Hepatocyte (in vitro differentiated cells): ENCODE measurements around the gene PHEX. TPM values are rescaled to one million over a fixed set of nuclear protein-coding genes. Genes with fewer than 3 reads are reported as not detected.

Source experiments
- DNase-seq: peaks from one replicate; pipeline ENCODE4 v3.0.0-alpha.2; 2016; ENCODE audit warnings: low spot score
- H2AFZ ChIP-seq: fragments of 200-600 bp; sonication (generic); 2 replicates; pipeline ENCODE4 v1.6.0; 2016; ENCODE audit warnings: antibody characterized with exemption, mild to moderate bottlenecking
- H3K27ac ChIP-seq: fragments of 200-600 bp; sonication (generic); 2 replicates; pipeline ENCODE4 v1.5.1; 2016; ENCODE audit warnings: mild to moderate bottlenecking
- H3K27me3 ChIP-seq: fragments of 200-600 bp; sonication (generic); 2 replicates; pipeline ENCODE4 v1.6.1; 2016
- H3K36me3 ChIP-seq: fragments of 200-600 bp; sonication (generic); replicated peaks from 2 replicates; pipeline ENCODE4 v1.5.1; 2016; ENCODE audit warnings: low read depth; ENCODE audit not compliant: insufficient read depth
- H3K4me1 ChIP-seq: fragments of 200-600 bp; sonication (generic); 2 replicates; pipeline ENCODE4 v1.5.1; 2016; ENCODE audit warnings: mild to moderate bottlenecking, moderate library complexity; ENCODE audit not compliant: insufficient read depth
- H3K4me2 ChIP-seq: fragments of 200-600 bp; sonication (generic); 2 replicates; pipeline ENCODE4 v1.6.0; 2016
- H3K4me3 ChIP-seq: fragments of 200-600 bp; sonication (generic); 2 replicates; pipeline ENCODE4 v1.5.1; 2016; ENCODE audit warnings: mild to moderate bottlenecking
- H3K79me2 ChIP-seq: fragments of 200-600 bp; sonication (generic); 2 replicates; pipeline ENCODE4 v1.6.0; 2017; ENCODE audit warnings: mild to moderate bottlenecking
- H3K9me2 ChIP-seq: fragments of 200-600 bp; sonication (generic); replicated peaks from 2 replicates; pipeline ENCODE4 v1.6.0; 2017; ENCODE audit warnings: mild to moderate bottlenecking; ENCODE audit not compliant: insufficient read depth
- H3K9me3 ChIP-seq: fragments of 200-600 bp; sonication (generic); 2 replicates; pipeline ENCODE4 v1.5.1; 2016; ENCODE audit warnings: low read depth, mild to moderate bottlenecking
- H4K20me1 ChIP-seq: fragments of 200-600 bp; sonication (generic); 2 replicates; pipeline ENCODE4 v1.6.0; 2016; ENCODE audit warnings: mild to moderate bottlenecking; ENCODE audit not compliant: insufficient read depth, poor library complexity, severe bottlenecking
- EZH2 ChIP-seq: fragments of 200-600 bp; sonication (generic); IDR thresholded peaks from 2 replicates; pipeline ENCODE4 v1.6.1; 2016; ENCODE audit warnings: antibody characterized with exemption, mild to moderate bottlenecking, borderline replicate concordance
- EZH2phosphoT487 ChIP-seq: fragments of 200-600 bp; sonication (generic); IDR thresholded peaks from one replicate; pipeline ENCODE4 v1.6.1; 2018; ENCODE audit warnings: antibody characterized with exemption, mild to moderate bottlenecking, low read depth, moderate library complexity; ENCODE audit not compliant: unreplicated experiment, severe bottlenecking
- WGBS: methylation state at CpG from one replicate; pipeline ENCODE4 v1.1.6; 2016; ENCODE audit warnings: low lambda C conversion rate; ENCODE audit errors: missing lambda C conversion rate; 5-methylcytosine and 5-hydroxymethylcytosine counted together
- polyA plus RNA-seq: library from polyadenylated mRNA; unstranded; fragments of >200 nt; fragmentation: Nextera tagmentation; extraction: Ambion mirVana; gene quantifications from 2 replicates; pipeline ENCODE4 v1.2.1, GENCODE V29; 2016
- total RNA-seq: library from RNA; depleted of rRNA; stranded (reverse); fragments of >200 nt; gene quantifications from 2 replicates; pipeline ENCODE4 v1.2.3, GENCODE V29; 2014
- TF ChIP-seq, protein P1 (sequence below): fragments of 200-600 bp; sonication (generic); IDR thresholded peaks from 2 replicates; pipeline ENCODE4 v1.5.1; 2016; ENCODE audit warnings: antibody characterized with exemption, mild to moderate bottlenecking; ENCODE audit not compliant: poor library complexity

Gene PHEX
- total and polyA plus RNA-seq, 2 experiments from 2014 or later, result 0.05 to 0.27 TPM

- Histone ChIP-seq H2AFZ (no peak overlapping the region), H3K4me3 (no peak overlapping the region), H3K4me1 (no peaks in the 10 kb centered on the region), H3K27ac (no peak overlapping the region), H3K4me2 (no peak overlapping the region), H3K9me3 (no peaks in the 10 kb centered on the region), H3K27me3 (no peaks in the 10 kb centered on the region), H3K9me2 (no peaks in the 10 kb centered on the region), H3K36me3 (no peaks in the 10 kb centered on the region), H3K79me2 (no peaks in the 10 kb centered on the region), H4K20me1 (no peaks in the 10 kb centered on the region)
- WGBS, result 85% methylated on average over 8 of the region's 8 CpGs
- no peak for DNase-seq
- TF ChIP-seq EZH2, result no peak
- TF ChIP-seq, protein P1, sequence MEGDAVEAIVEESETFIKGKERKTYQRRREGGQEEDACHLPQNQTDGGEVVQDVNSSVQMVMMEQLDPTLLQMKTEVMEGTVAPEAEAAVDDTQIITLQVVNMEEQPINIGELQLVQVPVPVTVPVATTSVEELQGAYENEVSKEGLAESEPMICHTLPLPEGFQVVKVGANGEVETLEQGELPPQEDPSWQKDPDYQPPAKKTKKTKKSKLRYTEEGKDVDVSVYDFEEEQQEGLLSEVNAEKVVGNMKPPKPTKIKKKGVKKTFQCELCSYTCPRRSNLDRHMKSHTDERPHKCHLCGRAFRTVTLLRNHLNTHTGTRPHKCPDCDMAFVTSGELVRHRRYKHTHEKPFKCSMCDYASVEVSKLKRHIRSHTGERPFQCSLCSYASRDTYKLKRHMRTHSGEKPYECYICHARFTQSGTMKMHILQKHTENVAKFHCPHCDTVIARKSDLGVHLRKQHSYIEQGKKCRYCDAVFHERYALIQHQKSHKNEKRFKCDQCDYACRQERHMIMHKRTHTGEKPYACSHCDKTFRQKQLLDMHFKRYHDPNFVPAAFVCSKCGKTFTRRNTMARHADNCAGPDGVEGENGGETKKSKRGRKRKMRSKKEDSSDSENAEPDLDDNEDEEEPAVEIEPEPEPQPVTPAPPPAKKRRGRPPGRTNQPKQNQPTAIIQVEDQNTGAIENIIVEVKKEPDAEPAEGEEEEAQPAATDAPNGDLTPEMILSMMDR, result no peak
- TF ChIP-seq EZH2phosphoT487, result no peak
These were observed 41.3 kb upstream of the PHEX start for GRCh38 chrX:21990832-21991231.

DNA sequence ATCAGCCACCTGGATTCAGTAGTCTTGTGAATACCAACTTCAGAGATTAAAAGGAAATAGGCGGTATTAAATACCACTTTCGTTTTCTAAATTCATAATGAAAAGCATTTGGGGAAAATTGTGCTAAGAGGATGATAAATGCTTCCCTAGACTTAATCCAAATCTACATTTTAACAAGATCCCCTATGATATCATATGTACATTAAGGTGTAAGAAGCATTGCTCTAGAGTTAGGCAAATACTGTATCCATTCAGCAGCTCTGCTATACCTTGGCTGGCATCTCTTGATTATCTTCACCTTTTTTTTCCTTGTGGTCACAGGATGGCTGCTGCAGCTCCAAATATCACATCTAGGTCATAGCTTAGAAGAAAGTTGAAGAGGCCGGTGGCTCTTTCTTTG, 40.6 kb upstream of the PHEX start:
- H3K27me3 ChIP-seq, result no peaks in the 10 kb centered on the region
- no peak for DNase-seq
- H3K9me3 ChIP-seq, result no peaks in the 10 kb centered on the region
- H3K27ac ChIP-seq, result no peak overlapping the region
- H4K20me1 ChIP-seq, result no peaks in the 10 kb centered on the region
- 76% methylated on average over 3 of the region's 3 CpGs for WGBS
- no peaks in the 10 kb centered on the region for H3K9me2 ChIP-seq
- H3K4me3 ChIP-seq, result no peak overlapping the region
- no peak overlapping the region for H2AFZ ChIP-seq
- H3K79me2 ChIP-seq, result no peaks in the 10 kb centered on the region
- H3K36me3 ChIP-seq, result no peaks in the 10 kb centered on the region
- H3K4me1 ChIP-seq, result no peaks in the 10 kb centered on the region
- H3K4me2 ChIP-seq, result no peak overlapping the region
- TF ChIP-seq, protein P1, result no peak
- TF ChIP-seq EZH2phosphoT487 (no peak), EZH2 (no peak)

DNA sequence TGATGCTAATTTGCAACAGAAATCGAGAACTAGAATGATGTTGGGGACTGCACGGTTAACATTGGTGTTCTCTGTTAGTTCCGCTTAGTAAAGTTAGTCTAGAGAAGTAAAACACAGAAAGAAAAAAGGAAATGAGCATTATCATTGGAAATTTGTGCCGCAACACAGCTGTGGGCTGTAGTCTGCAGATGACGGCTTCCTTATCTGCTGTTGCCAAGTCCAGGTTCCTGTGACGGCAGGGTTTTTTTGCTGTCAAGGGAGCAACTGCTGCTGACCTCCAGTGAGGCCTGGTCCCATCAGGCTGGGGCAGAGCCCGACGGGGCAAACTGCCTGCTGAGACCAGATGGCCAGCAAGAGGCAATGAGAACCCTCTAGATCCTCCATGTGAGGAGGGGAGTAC, 38.9 kb upstream of the PHEX start:
- 87% methylated on average over 8 of the region's 8 CpGs for WGBS
- no peak overlapping the region for H3K27ac ChIP-seq
- no peaks in the 10 kb centered on the region for H3K27me3 ChIP-seq
- no peaks in the 10 kb centered on the region for H3K4me1 ChIP-seq
- no peaks in the 10 kb centered on the region for H3K9me3 ChIP-seq
- H3K4me3 ChIP-seq, result no peak overlapping the region
- H3K79me2 ChIP-seq, result no peaks in the 10 kb centered on the region
- no peak overlapping the region for H3K4me2 ChIP-seq
- H2AFZ ChIP-seq, result no peak overlapping the region
- H3K36me3 ChIP-seq, result no peaks in the 10 kb centered on the region
- H3K9me2 ChIP-seq, result no peaks in the 10 kb centered on the region
- DNase-seq, result no peak
- TF ChIP-seq EZH2phosphoT487, result no peak
- no peaks in the 10 kb centered on the region for H4K20me1 ChIP-seq

- Histone ChIP-seq H2AFZ (no peak overlapping the region), H3K9me3 (no peaks in the 10 kb centered on the region), H3K4me1 (no peaks in the 10 kb centered on the region), H3K4me2 (no peak overlapping the region), H3K4me3 (no peak overlapping the region), H3K27me3 (no peaks in the 10 kb centered on the region), H3K9me2 (no peaks in the 10 kb centered on the region), H3K36me3 (no peaks in the 10 kb centered on the region), H3K27ac (peak overlapping the region; percentile 6), H4K20me1 (no peaks in the 10 kb centered on the region), H3K79me2 (no peaks in the 10 kb centered on the region)
- no peak for DNase-seq
- WGBS, result 75% methylated on average over 10 of the region's 10 CpGs
- TF ChIP-seq, protein P1, result no peak
- TF ChIP-seq EZH2phosphoT487 (no peak), EZH2 (no peak)
These were observed 35.2 kb upstream of the PHEX start for GRCh38 chrX:21996872-21997455.
